ENCODE results near the gene CETN1.

CETN1 gene

GRCh38 chr18:570256-570655, 9.9 kb upstream of the CETN1 start:
- Histone ChIP-seq H3K27ac (no peak overlapping the region), H3K4me2 (no peak overlapping the region), H3K4me3 (IDR thresholded peaks at IDR 0.05; ENCODE audit: insufficient read depth, low read depth, low read length) (no peak overlapping the region), H4K20me1 (ENCODE audit: insufficient read depth) (no peaks in the 10 kb centered on the region), H3K79me2 (ENCODE audit: insufficient read depth, low read depth) (no peaks in the 10 kb centered on the region), H3K9ac (no peak overlapping the region), H3K4me1 (ENCODE audit: low read depth, poor library complexity, severe bottlenecking) (no peaks in the 10 kb centered on the region), H2AFZ (ENCODE audit: low read depth) (no peak overlapping the region), H3K27me3 (ENCODE audit: insufficient read depth, low read depth) (no peaks in the 10 kb centered on the region), H3K36me3 (ENCODE audit: insufficient read depth) (no peaks in the 10 kb centered on the region)
- TF ChIP-seq CTCF (conservative IDR thresholded peaks at IDR 0.05; ENCODE audit: low read depth, low read length), result no peak

GRCh38 chr18:570697-571096, 9.5 kb upstream of the CETN1 start:
- no peak overlapping the region for H3K4me2 ChIP-seq
- TF ChIP-seq CTCF (conservative IDR thresholded peaks at IDR 0.05; ENCODE audit: low read depth, low read length), result no peak

GRCh38 chr18:572091-572830, 7.9 kb upstream of the CETN1 start:
- H3K27me3 ChIP-seq (ENCODE audit: insufficient read depth, low read depth), result no peaks in the 10 kb centered on the region
- H3K36me3 ChIP-seq (ENCODE audit: insufficient read depth), result no peaks in the 10 kb centered on the region

More at GRCh38 chr18:570697-571096, 9.5 kb upstream of the CETN1 start:
- H4K20me1 ChIP-seq (ENCODE audit: insufficient read depth), result no peaks in the 10 kb centered on the region
- H2AFZ ChIP-seq (ENCODE audit: low read depth), result no peak overlapping the region
- H3K4me1 ChIP-seq (ENCODE audit: low read depth, poor library complexity, severe bottlenecking), result no peaks in the 10 kb centered on the region
- no peak overlapping the region for H3K27ac ChIP-seq
- no peaks in the 10 kb centered on the region for H3K36me3 ChIP-seq (ENCODE audit: insufficient read depth)
- H3K27me3 ChIP-seq (ENCODE audit: insufficient read depth, low read depth), result no peaks in the 10 kb centered on the region
- H3K9ac ChIP-seq, result no peak overlapping the region
- H3K4me3 ChIP-seq (IDR thresholded peaks at IDR 0.05; ENCODE audit: insufficient read depth, low read depth, low read length), result no peak overlapping the region
- H3K79me2 ChIP-seq (ENCODE audit: insufficient read depth, low read depth), result no peaks in the 10 kb centered on the region

GRCh38 chr18:572831-573289, 7.3 kb upstream of the CETN1 start:
- H3K4me2 ChIP-seq, result no peak overlapping the region
- H3K4me3 ChIP-seq (IDR thresholded peaks at IDR 0.05; ENCODE audit: insufficient read depth, low read depth, low read length), result no peak overlapping the region
- no peak overlapping the region for H2AFZ ChIP-seq (ENCODE audit: low read depth)
- no peaks in the 10 kb centered on the region for H3K79me2 ChIP-seq (ENCODE audit: insufficient read depth, low read depth)
- H3K4me1 ChIP-seq (ENCODE audit: low read depth, poor library complexity, severe bottlenecking), result no peaks in the 10 kb centered on the region
- no peak overlapping the region for H3K9ac ChIP-seq
- H3K27me3 ChIP-seq (ENCODE audit: insufficient read depth, low read depth), result no peaks in the 10 kb centered on the region
- no peak for TF ChIP-seq CTCF (conservative IDR thresholded peaks at IDR 0.05; ENCODE audit: low read depth, low read length)
- H4K20me1 ChIP-seq (ENCODE audit: insufficient read depth), result no peaks in the 10 kb centered on the region
- no peak overlapping the region for H3K27ac ChIP-seq
- no peaks in the 10 kb centered on the region for H3K36me3 ChIP-seq (ENCODE audit: insufficient read depth)

More at GRCh38 chr18:572091-572830, 7.9 kb upstream of the CETN1 start:
- Histone ChIP-seq H3K27ac (no peak overlapping the region), H3K4me1 (ENCODE audit: low read depth, poor library complexity, severe bottlenecking) (no peaks in the 10 kb centered on the region), H3K4me2 (no peak overlapping the region), H3K4me3 (IDR thresholded peaks at IDR 0.05; ENCODE audit: insufficient read depth, low read depth, low read length) (no peak overlapping the region), H4K20me1 (ENCODE audit: insufficient read depth) (no peaks in the 10 kb centered on the region), H2AFZ (ENCODE audit: low read depth) (no peak overlapping the region), H3K9ac (no peak overlapping the region), H3K79me2 (ENCODE audit: insufficient read depth, low read depth) (no peaks in the 10 kb centered on the region)
- TF ChIP-seq CTCF (conservative IDR thresholded peaks at IDR 0.05; ENCODE audit: low read depth, low read length), result no peak

Measured in KMS-11 (cell line).